GM18873 (cell line): ENCODE results near the gene OR6Y1.

Experiments used
- ATAC-seq: cut with Tn5 transposase; IDR thresholded peaks from one replicate; pipeline ENCODE4 v1.9.1; 2021; ENCODE audit warnings: mild to moderate bottlenecking, moderate library complexity, moderate number of reproducible peaks; ENCODE audit not compliant: unreplicated experiment, low FRiP score

Gene OR6Y1

GRCh38 chr1:158507511-158507910, 46.7 kb downstream of the OR6Y1 start:
- no peak for ATAC-seq

DNA sequence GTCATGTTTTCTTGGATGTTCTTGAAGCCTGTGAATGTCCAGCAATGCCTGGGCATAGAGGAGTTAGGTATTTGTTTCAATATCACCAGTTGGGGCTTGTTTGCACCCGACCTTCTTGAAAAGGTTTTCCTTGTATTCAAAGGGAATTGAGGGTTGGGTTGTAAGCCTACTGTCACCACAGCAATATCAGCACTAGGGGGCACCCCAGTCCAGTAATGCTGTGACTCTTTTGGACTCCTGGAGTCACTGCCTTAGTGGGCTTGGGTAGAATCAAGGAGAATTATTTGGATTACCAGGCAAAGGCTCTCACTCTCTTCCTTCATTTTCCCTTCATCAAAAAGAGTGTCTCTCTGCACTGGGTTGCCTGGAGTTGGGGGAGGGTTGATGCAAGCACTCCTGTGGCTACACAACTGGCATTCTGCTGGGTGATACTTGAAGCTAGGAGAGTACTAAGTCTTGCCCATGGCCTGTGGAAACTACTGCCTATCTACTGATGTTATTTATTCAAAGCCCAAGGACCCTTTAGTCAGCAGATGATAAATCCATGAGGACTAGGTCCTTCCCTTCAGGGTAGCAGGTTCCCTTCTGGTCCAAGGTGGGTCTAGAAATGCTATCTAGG, 47.7 kb downstream of the OR6Y1 start:
- no peak for ATAC-seq

GRCh38 chr1:158496374-158496773, 57.8 kb downstream of the OR6Y1 start:
- no peak for ATAC-seq

GRCh38 chr1:158494796-158495195, 59.4 kb downstream of the OR6Y1 start:
- no peak for ATAC-seq
